Esophagus (tissue), 2 donors: ENCODE results near the gene PKIB. TPM values are rescaled to one million over a fixed set of nuclear protein-coding genes. Genes with fewer than 3 reads are reported as not detected.

Experiments
- H3K27ac ChIP-seq, 2 donors: one replicate each; pipeline ENCODE4 v1.5.1; 2013; ENCODE audit warnings: low read depth in 2 of 2, mild to moderate bottlenecking in 2 of 2, inconsistent platforms in 1 of 2, low read length in 1 of 2, moderate library complexity in 1 of 2
- H3K27me3 ChIP-seq, 2 donors: one replicate each; pipeline ENCODE4 v1.6.1; 2013; ENCODE audit warnings: low read length in 2 of 2, control low read depth in 1 of 2, mild to moderate bottlenecking in 1 of 2; ENCODE audit not compliant: insufficient read depth in 2 of 2, control insufficient read depth in 1 of 2
- H3K36me3 ChIP-seq, 2 donors: one replicate each; pipeline ENCODE4 v1.6.1; 2013; ENCODE audit warnings: low read length in 1 of 2; ENCODE audit not compliant: control insufficient read depth in 2 of 2, insufficient read depth in 2 of 2
- H3K4me1 ChIP-seq, 2 donors: one replicate each; pipeline ENCODE4 v1.6.1; 2013; ENCODE audit warnings: low read length in 1 of 2; ENCODE audit not compliant: control insufficient read depth in 2 of 2, insufficient read depth in 2 of 2
- H3K4me3 ChIP-seq, 2 donors: one replicate each; pipeline ENCODE4 v1.5.1; 2013; ENCODE audit warnings: low read length in 2 of 2, mild to moderate bottlenecking in 2 of 2, low read depth in 1 of 2, moderate library complexity in 1 of 2
- H3K9me3 ChIP-seq, 2 donors: one replicate each; pipeline ENCODE4 v1.6.1; 2013; ENCODE audit warnings: mild to moderate bottlenecking in 2 of 2, low read depth in 1 of 2, low read length in 1 of 2, moderate library complexity in 1 of 2; ENCODE audit not compliant: control insufficient read depth in 2 of 2, insufficient read depth in 1 of 2
- WGBS, 2 donors: extraction: QIAGEN DNeasy Blood & Tissue Kit; methylation state at CpG; one replicate each; pipeline ENCODE4 v1.1.7; 2013; 5-methylcytosine and 5-hydroxymethylcytosine counted together
- polyA plus RNA-seq, 2 donors: library from polyadenylated mRNA; stranded (reverse); fragments of 200-250 nt; gene quantifications; one replicate each; pipeline ENCODE4 v1.2.3, GENCODE V29; 2013
- donor health status: healthy with polysubstance abuse.
- donor health status: Bipolar disorder and iron deficiency.

The PKIB gene
- polyA plus RNA-seq, 2 donors, result 3.5 to 4.2 TPM

GRCh38 chr6:122692807-122693580 lies 82.8 kb downstream of the PKIB start:
- Histone ChIP-seq H3K4me1 (peaks cover 0 to 3% of the 10 kb centered on the region in 2 donors), H3K27ac (no peak overlapping the region), H3K9me3 (no peaks in the 10 kb centered on the region), H3K27me3 (no peaks in the 10 kb centered on the region), H3K4me3 (no peak overlapping the region), H3K36me3 (no peaks in the 10 kb centered on the region)
- WGBS, 2 donors, result 67 to 78% methylated on average over 4 of the region's 4 CpGs

- Histone ChIP-seq H3K27ac (no peak overlapping the region), H3K27me3 (no peaks in the 10 kb centered on the region), H3K4me3 (no peak overlapping the region), H3K4me1 (peaks cover 0 to 3% of the 10 kb centered on the region in 2 donors), H3K9me3 (no peaks in the 10 kb centered on the region), H3K36me3 (no peaks in the 10 kb centered on the region)
- 59 to 63% methylated on average over 1 of the region's 1 CpG for WGBS, 2 donors
Observed at GRCh38 chr6:122694075-122694474, 83.9 kb downstream of the PKIB start.

- no peaks in the 10 kb centered on the region for H3K27me3 ChIP-seq
- H3K4me3 ChIP-seq, result no peak overlapping the region
- peaks cover 0 to 3% of the 10 kb centered on the region in 2 donors for H3K4me1 ChIP-seq
- no peaks in the 10 kb centered on the region for H3K9me3 ChIP-seq
- H3K27ac ChIP-seq, result no peak overlapping the region
- H3K36me3 ChIP-seq, result no peaks in the 10 kb centered on the region
- WGBS, 2 donors, result 73 to 77% methylated on average over 3 of the region's 3 CpGs
Observed at GRCh38 chr6:122694602-122695001, 84.4 kb downstream of the PKIB start.

- no peaks in the 10 kb centered on the region for H3K36me3 ChIP-seq
- H3K4me1 ChIP-seq, result peaks cover 0 to 3% of the 10 kb centered on the region in 2 donors
- H3K4me3 ChIP-seq, result no peak overlapping the region
- 65 to 97% methylated on average over 3 of the region's 3 CpGs for WGBS, 2 donors
- H3K27ac ChIP-seq, result no peak overlapping the region
- H3K27me3 ChIP-seq, result no peaks in the 10 kb centered on the region
- no peaks in the 10 kb centered on the region for H3K9me3 ChIP-seq
Observed at GRCh38 chr6:122695188-122695587, 85.0 kb downstream of the PKIB start.

GRCh38 chr6:122696079-122696478 lies 85.9 kb downstream of the PKIB start:
- WGBS, 2 donors, result 39 to 45% methylated on average over 2 of the region's 2 CpGs
- no peaks in the 10 kb centered on the region for H3K9me3 ChIP-seq

GRCh38 chr6:122696853-122697252 lies 86.6 kb downstream of the PKIB start:
- Histone ChIP-seq H3K4me1 (peaks cover 0 to 3% of the 10 kb centered on the region in 2 donors), H3K27me3 (no peaks in the 10 kb centered on the region), H3K36me3 (no peaks in the 10 kb centered on the region), H3K4me3 (no peak overlapping the region), H3K9me3 (no peaks in the 10 kb centered on the region), H3K27ac (no peak overlapping the region)

More at GRCh38 chr6:122696079-122696478, 85.9 kb downstream of the PKIB start:
- Histone ChIP-seq H3K36me3 (no peaks in the 10 kb centered on the region), H3K4me1 (peaks cover 0 to 3% of the 10 kb centered on the region in 2 donors), H3K4me3 (no peak overlapping the region), H3K27me3 (no peaks in the 10 kb centered on the region), H3K27ac (no peak overlapping the region)

- Histone ChIP-seq H3K27me3 (no peaks in the 10 kb centered on the region), H3K4me3 (no peak overlapping the region), H3K27ac (no peak overlapping the region), H3K4me1 (peaks cover 0 to 3% of the 10 kb centered on the region in 2 donors), H3K36me3 (no peaks in the 10 kb centered on the region), H3K9me3 (no peaks in the 10 kb centered on the region)
- 51 to 69% methylated on average over 1 of the region's 1 CpG for WGBS, 2 donors
Observed at GRCh38 chr6:122697458-122697857, 87.3 kb downstream of the PKIB start.

- no peaks in the 10 kb centered on the region for H3K9me3 ChIP-seq
- 80 to 96% methylated on average over 1 of the region's 1 CpG for WGBS, 2 donors
- H3K27me3 ChIP-seq, result no peaks in the 10 kb centered on the region
- H3K4me3 ChIP-seq, result no peak overlapping the region
- H3K27ac ChIP-seq, result no peak overlapping the region
- H3K36me3 ChIP-seq, result no peaks in the 10 kb centered on the region
- H3K4me1 ChIP-seq, result peaks cover 0 to 2% of the 10 kb centered on the region in 2 donors
Observed at GRCh38 chr6:122701666-122702065, 91.5 kb downstream of the PKIB start.

GRCh38 chr6:122702841-122703240 lies 92.6 kb downstream of the PKIB start:
- WGBS, 2 donors, result 68 to 83% methylated on average over 3 of the region's 3 CpGs
- no peak overlapping the region for H3K4me3 ChIP-seq
- no peaks in the 10 kb centered on the region for H3K4me1 ChIP-seq
- no peaks in the 10 kb centered on the region for H3K27me3 ChIP-seq
- H3K27ac ChIP-seq, result no peak overlapping the region
- no peaks in the 10 kb centered on the region for H3K36me3 ChIP-seq
- H3K9me3 ChIP-seq, result no peaks in the 10 kb centered on the region

GRCh38 chr6:122704066-122704465 lies 93.9 kb downstream of the PKIB start:
- H3K36me3 ChIP-seq, result no peaks in the 10 kb centered on the region
- H3K27ac ChIP-seq, result no peak overlapping the region
- H3K4me1 ChIP-seq, result no peaks in the 10 kb centered on the region
- WGBS, 2 donors, result 84 to 91% methylated on average over 4 of the region's 4 CpGs
- H3K9me3 ChIP-seq, result no peaks in the 10 kb centered on the region
- H3K27me3 ChIP-seq, result no peaks in the 10 kb centered on the region
- no peak overlapping the region for H3K4me3 ChIP-seq
